OCI-M1 (cell line): ENCODE measurements around the gene SLC2A9.
A peak's percentile ranks its signal among the peaks of the same experiment; 100 is the strongest.

Source experiments
- DNase-seq: peaks from one replicate; lab custom pipeline; 2025; lab: John Stamatoyannopoulos, UW

SLC2A9 gene

DNA sequence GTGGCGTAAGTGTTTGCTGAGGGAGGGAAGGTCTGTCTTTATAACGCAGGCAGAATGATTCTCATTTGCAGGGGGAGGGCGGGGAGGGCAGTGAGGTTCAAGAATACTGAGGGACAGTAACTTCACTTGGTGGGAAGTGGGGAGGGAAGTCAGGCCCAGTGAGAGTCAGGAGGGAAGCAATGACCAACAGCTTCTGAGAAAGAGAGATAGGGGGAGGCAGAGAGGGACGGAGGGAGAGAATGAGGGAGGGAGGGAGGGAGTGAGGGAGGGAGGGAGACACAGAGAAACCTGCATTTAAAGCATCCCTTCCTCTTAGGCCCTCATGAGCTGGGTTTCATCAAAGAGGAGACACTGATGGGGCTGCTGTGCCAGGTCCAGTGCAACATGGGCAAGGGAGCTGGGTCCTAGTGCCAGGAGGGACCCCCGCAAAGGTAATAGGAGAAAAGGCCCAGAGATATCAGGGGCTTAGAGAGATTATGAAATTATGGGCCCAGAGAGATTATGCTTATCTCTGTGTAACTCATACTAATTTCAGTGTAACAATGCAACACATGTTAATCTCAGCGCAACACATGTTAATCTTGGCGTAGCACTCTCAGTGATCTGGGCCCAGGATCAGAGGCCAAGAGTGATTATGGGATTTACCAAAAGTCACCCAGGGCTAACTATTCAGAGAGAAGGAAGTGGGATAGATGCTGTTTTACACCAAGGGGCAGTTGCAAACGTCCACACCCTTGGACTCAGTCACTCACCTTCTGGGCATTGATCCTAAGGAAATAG lies 127.8 kb downstream of the SLC2A9 start:
- DNase-seq: peak; percentile 94

DNA sequence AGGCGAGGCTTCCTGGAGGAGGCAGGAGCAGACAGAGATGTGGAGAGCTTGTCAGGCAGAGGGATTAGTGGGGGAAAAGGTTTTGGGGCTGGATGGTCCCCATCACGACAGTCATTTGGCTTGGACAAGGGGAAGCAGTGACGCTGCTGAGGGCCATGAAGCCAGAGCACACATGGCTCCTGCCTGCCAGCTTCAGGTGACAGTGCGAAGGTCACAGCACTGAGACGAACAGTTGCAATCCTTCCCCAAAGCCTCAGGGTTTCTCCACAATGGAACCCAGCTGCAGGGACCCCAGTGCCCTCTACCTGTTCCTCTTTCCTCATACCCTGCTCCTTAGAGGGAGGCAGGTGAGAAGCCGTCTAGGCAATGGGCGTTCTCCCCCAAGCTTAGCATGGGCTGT lies 129.6 kb downstream of the SLC2A9 start:
- no peak for DNase-seq

DNA sequence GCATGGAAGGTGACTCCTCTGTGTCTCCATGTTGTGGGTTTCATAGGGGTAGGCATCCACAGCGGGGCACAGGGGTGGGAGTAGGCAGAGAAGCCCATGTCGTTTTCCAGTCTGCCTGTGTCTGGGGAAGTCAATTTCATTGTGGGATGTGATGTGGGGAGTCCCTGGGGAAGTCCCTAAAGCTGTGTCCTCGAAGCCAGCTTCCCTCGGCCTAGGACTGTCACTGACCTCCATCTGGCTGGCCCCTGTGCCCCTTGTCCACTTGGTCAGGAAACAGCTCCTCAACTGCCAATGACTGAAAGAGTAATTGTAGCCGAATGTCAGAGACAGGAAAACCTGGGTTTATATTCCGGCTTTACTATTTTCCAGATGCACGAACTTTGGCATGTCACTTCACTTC lies 130.2 kb downstream of the SLC2A9 start:
- no peak for DNase-seq

DNA sequence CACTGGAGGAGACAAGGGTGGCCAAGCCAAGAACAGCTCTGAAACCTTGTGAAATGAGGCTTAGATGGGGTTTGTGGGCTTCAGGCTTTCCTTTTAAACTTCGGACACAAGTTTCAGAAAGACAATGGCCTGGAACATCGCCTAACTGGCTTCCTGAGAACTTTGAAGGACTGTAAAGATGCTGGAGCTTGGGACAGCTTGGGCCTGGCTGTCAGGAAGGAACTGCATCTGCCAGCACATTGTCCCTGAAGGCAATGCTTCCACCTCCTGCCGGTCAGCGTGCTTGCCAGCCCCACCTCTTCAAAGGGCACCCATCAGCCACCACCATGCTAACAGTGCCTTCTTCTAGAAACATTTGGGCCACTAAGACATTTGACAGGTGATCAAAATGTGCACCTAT lies 132.0 kb downstream of the SLC2A9 start:
- no peak for DNase-seq

DNA sequence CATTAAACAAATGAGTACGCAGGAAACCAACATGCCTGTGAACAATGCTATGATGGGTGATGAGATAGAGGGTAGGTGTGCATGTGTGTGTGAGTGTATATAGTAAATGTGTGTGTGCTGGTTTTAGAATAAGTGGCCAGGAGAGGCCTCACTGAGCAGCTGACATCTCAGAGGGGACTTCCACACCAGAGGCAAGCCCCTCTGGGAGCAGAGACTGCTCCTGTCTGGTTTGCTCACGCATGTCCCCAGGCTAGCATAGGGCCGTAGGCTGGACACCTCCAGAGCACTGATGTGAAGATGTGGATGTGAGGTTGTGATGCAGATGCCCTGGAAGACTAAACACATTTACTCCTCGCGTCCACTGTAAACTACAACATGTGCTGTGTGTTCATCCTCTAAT lies 135.3 kb downstream of the SLC2A9 start:
- no peak for DNase-seq

DNA sequence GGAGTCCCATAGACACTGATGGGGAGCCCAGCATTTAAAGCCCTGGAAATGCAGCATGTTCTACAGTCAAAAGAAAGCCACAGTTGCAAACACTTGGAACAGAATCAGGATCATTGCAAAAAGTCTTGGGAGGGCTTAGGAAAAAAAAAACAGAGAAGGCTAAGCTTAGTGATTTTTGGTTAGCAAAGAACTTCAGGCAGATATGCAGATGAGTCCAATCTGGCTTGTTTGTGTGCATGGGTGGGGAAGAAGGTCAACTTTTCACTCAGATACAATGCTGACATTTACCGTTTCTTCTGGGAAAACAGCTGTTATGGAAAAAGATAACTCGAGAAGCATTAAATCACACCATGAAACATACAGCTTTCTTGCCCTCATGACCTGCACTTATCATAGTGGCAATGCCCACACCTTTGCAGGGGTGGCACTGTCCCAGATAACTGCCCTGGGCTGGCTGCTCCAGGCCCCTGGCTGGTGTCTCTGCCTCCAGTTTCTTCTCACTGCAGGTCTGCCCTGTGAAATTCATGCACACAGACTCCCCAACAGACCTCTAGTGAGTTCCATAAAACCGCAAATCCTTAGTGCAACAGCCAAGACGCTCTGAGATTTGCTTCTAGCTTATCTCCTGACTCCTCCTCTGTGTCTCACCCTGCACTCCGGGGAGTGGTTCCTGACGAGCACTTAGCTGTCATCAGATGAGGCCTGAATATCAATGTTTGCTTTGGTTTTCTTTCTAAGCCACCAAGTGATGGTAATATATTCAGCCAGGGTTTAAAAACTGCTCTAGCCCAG lies 140.7 kb downstream of the SLC2A9 start:
- DNase-seq: peak; percentile 38

DNA sequence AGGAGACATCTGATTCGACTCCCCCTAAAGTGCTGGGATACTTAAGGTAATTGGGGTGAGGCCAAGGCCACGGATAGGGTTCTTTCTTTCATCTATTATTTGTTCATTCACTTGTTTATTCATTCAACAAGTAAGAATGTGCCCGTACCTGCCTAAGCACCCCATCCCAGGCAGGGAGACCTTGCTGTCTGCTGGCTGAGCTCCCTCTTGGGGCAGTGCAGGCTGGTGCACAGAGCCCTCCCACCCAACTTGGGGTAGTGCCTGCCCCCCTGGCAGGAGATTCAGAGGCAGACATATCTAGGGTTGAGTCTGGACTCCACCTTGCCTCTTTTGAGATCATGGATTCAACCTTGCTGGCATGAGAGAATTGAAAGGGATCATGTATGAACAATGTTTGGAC lies 144.2 kb downstream of the SLC2A9 start:
- no peak for DNase-seq

DNA sequence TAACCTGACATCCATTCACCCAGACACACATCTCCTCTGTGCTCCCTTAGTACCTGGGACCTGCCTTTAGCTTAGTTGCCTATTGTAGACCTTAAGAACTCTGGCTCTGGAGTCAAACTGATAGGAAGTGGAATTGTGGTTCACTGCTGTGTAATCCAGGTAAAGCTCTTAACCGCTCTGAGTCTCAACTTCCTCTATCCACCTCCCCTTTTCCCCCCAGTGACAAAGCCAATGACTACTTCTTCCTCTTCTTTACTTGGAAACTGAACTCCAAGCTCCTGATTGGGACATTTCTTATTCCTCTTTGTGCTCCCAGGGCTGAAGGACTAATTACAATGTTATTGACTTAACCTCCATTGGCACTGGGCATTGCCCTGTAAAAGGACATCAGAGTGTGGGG lies 145.8 kb downstream of the SLC2A9 start:
- no peak for DNase-seq

DNA sequence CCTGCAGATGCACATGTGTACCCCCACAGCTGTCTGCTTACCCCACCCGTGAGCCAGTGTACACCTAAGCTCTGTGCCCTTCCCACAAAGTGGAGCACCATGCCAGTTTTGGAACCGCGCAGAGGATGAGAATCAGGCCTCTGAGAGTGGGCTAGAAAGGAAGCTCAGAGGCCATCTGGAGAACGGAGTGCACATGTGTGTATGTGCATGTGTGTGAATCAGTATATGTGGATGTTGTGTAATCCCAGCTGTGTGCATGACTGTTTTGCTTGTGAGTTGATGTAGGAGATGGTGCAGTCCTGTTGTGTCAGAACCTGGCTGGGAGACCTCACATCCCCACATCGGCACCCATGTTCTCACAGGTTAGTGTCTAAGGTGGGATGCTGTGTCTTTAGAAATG lies 146.9 kb downstream of the SLC2A9 start:
- no peak for DNase-seq

DNA sequence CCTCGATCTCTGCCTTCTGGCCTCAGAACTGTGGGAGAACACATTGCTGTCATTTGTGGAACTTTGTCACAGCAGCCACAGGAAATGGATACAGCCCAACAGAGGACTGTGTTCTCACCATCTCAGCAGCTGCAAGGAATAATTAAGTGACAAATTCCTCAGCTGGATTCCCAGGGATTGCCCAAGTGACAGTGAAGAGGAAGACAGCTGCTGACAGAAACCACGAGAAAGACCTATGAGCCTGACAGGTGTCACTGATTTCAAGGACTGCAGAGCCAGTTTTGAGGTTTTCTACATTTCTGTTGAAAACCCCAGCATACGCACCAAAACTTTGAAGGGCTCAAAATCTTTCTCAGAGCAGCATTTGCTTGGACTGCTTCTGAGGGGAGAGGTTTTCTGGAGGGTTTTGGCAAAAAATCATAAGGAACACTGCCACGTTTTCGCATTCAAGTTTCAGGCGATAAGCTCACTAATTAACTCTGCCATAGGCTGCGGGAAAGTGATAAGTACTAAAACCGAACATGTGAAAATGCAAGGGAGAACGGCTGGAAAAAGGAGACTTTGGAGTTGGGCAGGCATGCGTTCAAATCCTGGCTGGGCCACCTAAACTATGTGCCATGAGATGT lies 151.0 kb downstream of the SLC2A9 start:
- no peak for DNase-seq

DNA sequence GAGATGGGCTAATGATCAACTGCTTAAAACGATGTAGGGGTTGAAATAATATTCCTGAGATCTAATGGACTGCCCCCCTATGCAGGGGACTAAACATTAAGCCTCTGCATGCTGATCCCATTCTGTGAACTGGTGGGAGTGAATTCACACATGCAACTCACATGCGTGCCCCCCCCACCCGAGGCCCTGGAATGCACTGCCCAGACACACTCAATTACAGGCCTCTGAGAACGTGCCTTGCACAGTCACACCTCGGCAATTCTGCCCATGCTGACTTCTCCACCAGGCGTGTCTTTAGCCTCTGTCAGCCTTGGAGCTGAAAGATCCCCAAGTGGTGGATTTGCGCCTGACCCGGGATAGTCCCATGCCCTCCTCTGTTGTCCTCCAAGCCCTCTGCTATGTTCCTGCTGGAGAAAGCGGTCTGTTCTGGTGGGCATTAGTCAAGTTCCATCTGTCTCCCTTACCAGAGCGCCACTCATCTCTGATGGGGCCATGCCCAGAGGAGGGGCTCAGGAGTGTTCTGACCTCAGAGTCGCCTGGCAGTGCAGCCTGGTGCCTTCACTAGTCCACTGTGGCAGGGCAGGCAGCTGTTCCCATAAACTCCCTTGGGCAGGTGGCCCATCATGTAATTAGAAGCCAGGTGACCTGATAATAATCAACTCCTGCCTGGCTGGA lies 153.4 kb downstream of the SLC2A9 start:
- no peak for DNase-seq

DNA sequence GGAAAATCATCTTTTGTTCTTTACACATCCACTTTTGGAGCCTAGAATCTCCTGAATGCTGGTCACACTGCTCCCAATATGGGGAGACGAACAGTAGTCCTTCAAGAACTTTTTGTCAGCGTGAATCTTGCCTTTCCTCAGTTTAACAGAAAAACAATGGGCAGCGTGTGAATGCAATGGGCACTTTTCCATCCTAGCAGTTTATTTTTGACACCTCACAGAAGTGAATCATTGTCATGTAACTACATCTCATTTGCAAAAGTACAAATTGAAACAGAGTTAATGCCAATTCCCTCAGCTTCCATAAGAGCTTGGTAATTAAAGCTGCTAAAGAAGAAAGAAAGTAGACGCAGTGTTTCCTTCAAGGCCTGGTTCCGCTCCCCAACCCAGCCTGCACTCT lies 154.4 kb downstream of the SLC2A9 start:
- no peak for DNase-seq

DNA sequence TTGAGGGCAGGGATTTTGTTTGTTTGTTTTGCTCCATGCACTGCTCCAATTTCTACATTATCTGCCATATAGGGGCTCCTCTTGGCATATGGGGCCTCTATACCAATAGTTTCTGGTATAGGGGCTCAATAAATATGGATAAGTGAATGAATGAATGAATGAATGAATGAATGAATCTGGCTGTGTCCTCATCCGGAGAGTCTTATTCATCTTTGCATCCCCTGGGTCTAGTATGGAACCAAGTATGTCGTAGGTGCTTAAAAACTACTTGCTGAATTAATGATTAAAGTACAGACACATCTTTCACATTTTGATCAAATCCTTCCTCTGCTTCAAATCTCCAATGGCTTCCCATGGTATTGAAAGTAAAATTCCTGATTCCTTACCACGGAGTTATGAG lies 159.7 kb downstream of the SLC2A9 start:
- DNase-seq: no peak

DNA sequence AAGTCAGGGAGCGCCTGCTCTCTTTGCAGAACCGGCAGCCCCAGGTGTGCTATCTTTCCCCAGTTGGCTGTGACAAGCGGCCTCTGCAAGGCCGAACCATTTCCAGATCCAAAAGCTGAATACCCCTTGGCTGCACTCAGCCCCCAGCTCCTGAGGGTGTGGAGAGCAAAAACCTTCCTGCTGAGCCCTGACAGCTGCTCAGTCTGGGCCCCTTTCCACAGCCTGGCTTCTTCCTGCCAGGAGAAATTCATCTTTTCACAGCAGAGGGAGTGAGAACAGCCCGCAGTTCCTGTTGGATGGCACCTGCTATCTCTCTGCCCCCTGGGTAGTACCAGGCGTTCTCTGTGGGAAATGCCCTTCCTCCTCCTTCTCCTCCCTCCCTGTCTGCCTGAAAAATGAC lies 161.5 kb downstream of the SLC2A9 start:
- DNase-seq: no peak

DNA sequence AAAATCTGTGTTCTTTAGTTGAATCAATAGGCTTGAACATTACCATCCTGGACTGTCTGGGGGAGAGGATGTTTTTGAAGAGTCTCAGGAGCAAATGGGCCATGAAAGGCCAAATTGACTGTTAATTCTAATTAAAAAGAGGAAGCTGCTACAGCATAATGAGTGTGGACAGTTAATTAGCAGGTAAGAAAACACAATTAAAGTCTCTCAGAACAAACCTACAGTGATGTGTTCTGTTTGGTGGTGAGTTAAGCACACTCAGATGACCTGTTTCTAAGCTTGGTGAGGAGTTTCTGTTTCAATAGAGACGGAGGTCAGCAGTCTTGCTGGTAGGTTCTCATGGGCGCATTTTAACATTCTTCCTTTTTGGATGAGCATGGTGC lies 171.8 kb downstream of the SLC2A9 start:
- DNase-seq: no peak

DNA sequence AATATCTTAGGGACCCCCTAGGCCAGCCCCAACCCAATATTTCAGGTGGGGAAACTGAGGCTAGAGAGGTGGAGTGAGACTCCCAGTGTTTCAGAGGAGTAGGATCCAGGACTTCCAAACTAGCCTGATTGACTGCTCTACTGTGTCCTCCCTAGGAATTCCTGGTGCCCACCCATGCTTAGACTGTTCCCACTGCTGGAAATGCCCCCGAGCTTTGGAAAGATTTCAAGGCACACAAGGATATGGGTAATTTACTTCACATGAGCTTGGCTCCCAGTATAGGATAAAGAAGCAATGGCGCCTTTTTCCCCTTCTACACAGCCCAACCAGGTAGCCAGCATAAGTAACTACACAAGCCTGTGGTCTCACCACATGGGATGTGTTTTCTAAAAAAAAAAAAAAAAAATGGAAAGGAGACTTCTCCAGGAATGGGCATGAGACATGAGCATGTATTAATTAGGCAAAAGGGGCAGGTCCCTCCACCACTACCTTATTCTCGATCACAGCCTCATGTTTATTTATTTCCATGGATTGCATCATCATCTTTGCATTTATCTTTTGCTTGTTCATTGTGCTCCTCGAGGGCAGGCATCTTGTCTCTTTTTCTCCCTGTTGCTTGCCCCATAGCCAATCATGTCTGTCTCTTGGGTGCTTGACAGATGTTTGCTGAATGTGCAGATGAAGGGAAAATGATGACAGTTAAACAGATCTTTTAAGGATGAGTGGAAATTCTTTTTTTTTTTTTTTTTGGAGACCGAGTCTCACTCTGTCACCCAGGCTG lies 173.1 kb downstream of the SLC2A9 start:
- peak; percentile 71 for DNase-seq

DNA sequence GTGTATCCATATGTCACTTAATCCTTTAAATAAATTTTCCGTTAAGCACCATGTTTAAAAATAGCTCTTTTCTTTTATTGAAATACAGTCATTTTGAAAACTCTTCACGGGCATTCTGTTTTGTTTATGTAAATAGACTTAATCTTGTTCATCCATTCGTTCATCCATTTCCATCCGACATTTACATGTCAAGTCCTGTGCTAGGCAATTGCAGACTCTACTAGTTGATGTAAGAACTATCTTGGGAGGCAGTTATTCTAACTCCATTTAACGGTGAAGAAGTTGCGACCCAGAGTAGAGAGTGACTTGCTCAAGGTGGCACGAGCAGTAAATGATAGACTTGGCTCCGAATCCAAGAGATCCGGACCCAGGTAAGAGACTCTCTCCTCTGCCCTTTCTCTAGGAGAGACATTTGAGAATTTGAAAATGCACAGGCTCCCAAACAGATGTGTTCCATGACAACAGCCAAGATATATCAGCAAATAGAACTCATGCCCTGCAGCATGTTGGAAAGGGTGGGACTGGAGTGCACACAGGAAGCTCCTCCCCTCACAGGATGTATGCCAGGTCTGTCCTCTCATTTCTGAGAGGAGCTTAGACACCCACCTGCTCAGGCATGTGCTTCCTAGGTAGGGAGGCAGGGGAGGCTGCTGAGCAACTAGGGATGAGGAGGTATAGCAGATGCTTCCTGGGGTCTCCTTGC lies 175.4 kb downstream of the SLC2A9 start:
- DNase-seq: no peak

DNA sequence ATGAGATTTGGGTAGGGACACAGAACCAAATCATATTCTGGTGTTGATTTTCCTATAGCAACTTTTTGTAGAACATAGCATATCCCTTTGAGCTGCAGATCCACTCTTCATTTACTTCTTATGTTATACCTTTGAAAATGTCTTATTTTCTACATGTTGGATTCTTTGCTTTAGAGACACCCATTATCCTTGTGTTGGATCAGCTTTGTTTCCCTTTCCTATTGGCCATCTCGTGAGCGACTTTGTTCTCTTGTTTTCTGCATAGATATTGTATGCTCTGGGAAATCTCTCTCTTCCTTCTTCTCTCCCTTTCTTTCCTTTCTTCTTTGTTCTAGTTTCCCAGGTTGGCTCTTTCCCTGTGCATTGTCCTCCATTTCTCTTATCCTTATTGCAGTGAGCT lies 180.2 kb downstream of the SLC2A9 start:
- no peak for DNase-seq

DNA sequence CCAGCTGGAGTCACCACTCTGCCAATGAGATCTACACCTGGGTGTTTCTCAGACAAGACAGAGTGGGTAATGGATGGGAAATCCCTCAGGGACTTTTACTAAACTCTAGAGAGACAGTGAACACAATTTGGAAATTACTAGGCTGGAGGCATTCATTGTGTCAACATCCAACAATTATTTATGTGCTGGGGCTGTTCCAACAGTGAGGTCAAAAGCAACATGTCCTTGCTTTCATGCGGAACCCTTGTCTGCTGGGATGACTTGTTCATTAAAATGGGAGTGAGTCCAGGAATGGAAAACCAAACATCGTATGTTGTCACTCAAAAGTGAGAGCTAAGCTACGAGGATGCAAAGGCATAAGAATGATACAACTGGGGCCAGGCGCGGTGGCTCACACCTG lies 185.9 kb downstream of the SLC2A9 start:
- DNase-seq: no peak

DNA sequence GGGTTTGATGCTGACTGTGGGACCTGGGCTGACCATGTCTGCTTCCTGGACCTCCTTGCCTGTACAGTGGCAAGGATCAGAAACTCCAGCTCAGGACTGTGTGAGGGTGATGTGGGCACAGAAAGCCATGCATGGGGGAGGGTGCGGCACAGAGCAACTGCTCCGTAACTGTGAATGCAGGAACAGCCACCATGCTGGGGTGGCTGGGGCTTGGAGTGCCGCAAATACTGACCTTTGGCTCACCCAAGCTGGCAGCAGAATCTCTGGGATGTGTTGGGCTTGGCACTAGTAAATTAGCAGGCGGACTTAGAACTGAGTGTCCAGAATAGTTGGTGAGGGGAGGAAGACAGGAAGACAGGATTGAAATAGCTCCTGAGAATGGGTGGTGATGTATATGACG lies 187.9 kb downstream of the SLC2A9 start:
- DNase-seq: no peak

DNA sequence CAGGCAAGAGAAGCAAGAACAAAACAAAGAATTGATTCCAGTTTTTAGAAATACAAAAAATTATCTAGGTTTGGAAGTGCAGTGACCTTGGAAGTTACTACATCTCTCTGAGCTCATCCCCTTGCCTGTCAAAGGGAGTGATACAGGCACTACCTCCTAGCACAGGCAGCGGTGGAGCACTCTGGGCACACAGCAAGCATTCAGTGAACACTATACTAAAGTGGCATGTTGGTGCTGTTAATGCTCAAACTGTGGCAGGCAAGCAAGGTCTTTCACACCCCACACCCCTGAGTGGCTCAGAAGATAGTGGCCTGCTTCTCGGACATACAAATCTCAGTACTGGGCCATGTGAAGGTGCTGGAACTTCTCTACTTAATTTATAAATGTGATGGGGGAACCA lies 188.7 kb downstream of the SLC2A9 start:
- no peak for DNase-seq
